Ishikawa (cell line): ENCODE results near the gene ACKR3.

Source experiments
- CEBPB ChIP-seq: IDR thresholded peaks from 2 replicates; pipeline ENCODE4 v1.6.1; 2012
- CREB1 ChIP-seq: IDR thresholded peaks from 2 replicates; pipeline ENCODE4 v1.6.1; 2012; ENCODE audit warnings: low read depth
- EGR1 ChIP-seq: IDR thresholded peaks from 2 replicates; pipeline ENCODE4 v1.6.1; 2012
- EP300 ChIP-seq: IDR thresholded peaks from 2 replicates; pipeline ENCODE4 v1.6.1; 2012; ENCODE audit warnings: borderline replicate concordance
- FOXM1 ChIP-seq: IDR thresholded peaks from 2 replicates; pipeline ENCODE4 v1.6.1; 2012; ENCODE audit warnings: low read depth, borderline replicate concordance
- NFIC ChIP-seq: IDR thresholded peaks from 2 replicates; pipeline ENCODE4 v1.6.1; 2012
- RAD21 ChIP-seq: IDR thresholded peaks from 2 replicates; pipeline ENCODE4 v1.6.1; 2012; ENCODE audit warnings: low read depth
- REST ChIP-seq: IDR thresholded peaks from 2 replicates; pipeline ENCODE4 v1.6.1; 2012; ENCODE audit warnings: low read depth, mild to moderate bottlenecking
- TAF1 ChIP-seq: IDR thresholded peaks from 2 replicates; pipeline ENCODE4 v1.6.1; 2012; ENCODE audit warnings: low read depth, mild to moderate bottlenecking
- TCF12 ChIP-seq: IDR thresholded peaks from 2 replicates; pipeline ENCODE4 v1.6.1; 2012; ENCODE audit warnings: low read depth
- TEAD4 ChIP-seq: IDR thresholded peaks from 2 replicates; pipeline ENCODE4 v1.6.1; 2012
- YY1 ChIP-seq: IDR thresholded peaks from 2 replicates; pipeline ENCODE4 v1.6.1; 2012; ENCODE audit warnings: low read depth
- ZBTB7A ChIP-seq: IDR thresholded peaks from 2 replicates; pipeline ENCODE4 v1.6.1; 2012; ENCODE audit warnings: low read depth
- TF ChIP-seq, protein P1 (sequence below): IDR thresholded peaks from 2 replicates; pipeline ENCODE4 v1.6.1; 2012
- TF ChIP-seq, protein P2 (sequence below): IDR thresholded peaks from 2 replicates; pipeline ENCODE4 v1.6.1; 2012

The ACKR3 gene

GRCh38 chr2:236629961-236630872 lies 60.6 kb downstream of the ACKR3 start:
- TF ChIP-seq RAD21 (no peak), REST (no peak), EGR1 (no peak), YY1 (no peak), CREB1 (no peak), TAF1 (no peak), TCF12 (no peak), ZBTB7A (no peak), TEAD4 (no peak), EP300 (no peak), CEBPB (no peak), FOXM1 (no peak), NFIC (no peak)
- TF ChIP-seq, protein P1, sequence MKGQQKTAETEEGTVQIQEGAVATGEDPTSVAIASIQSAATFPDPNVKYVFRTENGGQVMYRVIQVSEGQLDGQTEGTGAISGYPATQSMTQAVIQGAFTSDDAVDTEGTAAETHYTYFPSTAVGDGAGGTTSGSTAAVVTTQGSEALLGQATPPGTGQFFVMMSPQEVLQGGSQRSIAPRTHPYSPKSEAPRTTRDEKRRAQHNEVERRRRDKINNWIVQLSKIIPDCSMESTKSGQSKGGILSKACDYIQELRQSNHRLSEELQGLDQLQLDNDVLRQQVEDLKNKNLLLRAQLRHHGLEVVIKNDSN, result no peak
- TF ChIP-seq, protein P2, sequence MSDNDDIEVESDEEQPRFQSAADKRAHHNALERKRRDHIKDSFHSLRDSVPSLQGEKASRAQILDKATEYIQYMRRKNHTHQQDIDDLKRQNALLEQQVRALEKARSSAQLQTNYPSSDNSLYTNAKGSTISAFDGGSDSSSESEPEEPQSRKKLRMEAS, result no peak

DNA sequence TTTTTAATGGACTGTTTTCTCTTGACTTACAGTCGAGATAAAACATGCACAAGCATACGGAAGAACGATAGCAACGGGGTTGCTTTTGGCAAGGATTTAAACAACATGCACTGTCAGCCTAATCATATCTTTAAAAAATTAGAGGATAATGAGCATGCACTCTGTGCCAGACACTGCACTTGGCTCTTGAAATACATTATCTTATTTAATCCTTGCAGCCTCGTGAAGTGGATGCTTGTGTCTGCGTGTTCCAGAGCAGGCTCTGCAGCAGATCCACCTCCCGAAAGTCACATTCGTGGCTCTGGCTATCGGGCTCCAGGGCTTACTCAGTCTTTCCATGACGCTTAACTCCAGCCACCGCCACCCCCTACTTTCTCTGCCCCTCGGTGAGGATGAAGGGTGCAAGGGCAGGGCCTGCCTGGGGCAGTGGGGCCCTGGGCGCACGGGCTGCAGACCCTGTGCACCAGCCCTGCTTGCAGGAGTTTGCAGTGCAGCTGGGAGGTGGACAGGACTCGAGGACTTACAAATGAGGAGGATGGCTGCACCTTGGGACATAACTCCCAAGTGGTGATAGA lies 61.7 kb downstream of the ACKR3 start:
- TF ChIP-seq NFIC, result no peak
- TF ChIP-seq TAF1, result no peak
- TF ChIP-seq TEAD4, result no peak
- no peak for TF ChIP-seq REST
- TF ChIP-seq CEBPB, result no peak
- TF ChIP-seq TCF12, result no peak
- TF ChIP-seq RAD21, result no peak
- TF ChIP-seq, protein P1, result no peak
- no peak for TF ChIP-seq EGR1
- TF ChIP-seq FOXM1, result no peak
- TF ChIP-seq YY1, result no peak

DNA sequence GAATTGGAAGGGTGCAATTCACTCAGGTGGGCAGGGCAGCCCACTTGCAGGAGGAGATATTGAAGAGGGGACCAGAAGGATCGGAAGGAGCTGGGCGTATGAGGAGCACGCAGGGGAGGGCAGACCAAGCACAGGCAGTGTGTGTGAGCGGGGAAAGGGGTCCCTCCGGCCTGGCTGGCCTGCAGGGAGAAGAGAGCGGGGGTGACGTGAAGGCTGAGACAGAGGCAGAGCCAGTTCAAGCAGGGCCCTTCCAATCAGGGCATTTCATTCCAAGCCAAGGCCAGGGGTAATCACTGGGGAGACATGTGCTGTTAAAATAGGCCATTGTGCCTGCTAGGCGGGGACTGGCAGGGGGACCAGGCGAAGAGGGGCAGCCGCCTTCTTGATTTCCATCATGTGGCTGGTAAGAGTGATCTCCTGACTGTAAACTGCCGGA lies 62.2 kb downstream of the ACKR3 start:
- TF ChIP-seq NFIC (no peak), RAD21 (no peak), EP300 (no peak), YY1 (no peak), TCF12 (no peak), TEAD4 (no peak)
- TF ChIP-seq, protein P1, result no peak
